ENCODE results near the gene GPALPP1.
"Not testable (repeated sequence)": the region's sequence is repeated elsewhere in the genome, so short reads cannot be mapped to it uniquely, and the experiment has no call there.

GPALPP1 gene

GRCh38 chr13:45063889-45064288, 74.6 kb downstream of the GPALPP1 start:
- not testable (repeated sequence) for DNase-seq

- no peak for DNase-seq
Observed at GRCh38 chr13:45064889-45065288, 75.6 kb downstream of the GPALPP1 start.

DNA sequence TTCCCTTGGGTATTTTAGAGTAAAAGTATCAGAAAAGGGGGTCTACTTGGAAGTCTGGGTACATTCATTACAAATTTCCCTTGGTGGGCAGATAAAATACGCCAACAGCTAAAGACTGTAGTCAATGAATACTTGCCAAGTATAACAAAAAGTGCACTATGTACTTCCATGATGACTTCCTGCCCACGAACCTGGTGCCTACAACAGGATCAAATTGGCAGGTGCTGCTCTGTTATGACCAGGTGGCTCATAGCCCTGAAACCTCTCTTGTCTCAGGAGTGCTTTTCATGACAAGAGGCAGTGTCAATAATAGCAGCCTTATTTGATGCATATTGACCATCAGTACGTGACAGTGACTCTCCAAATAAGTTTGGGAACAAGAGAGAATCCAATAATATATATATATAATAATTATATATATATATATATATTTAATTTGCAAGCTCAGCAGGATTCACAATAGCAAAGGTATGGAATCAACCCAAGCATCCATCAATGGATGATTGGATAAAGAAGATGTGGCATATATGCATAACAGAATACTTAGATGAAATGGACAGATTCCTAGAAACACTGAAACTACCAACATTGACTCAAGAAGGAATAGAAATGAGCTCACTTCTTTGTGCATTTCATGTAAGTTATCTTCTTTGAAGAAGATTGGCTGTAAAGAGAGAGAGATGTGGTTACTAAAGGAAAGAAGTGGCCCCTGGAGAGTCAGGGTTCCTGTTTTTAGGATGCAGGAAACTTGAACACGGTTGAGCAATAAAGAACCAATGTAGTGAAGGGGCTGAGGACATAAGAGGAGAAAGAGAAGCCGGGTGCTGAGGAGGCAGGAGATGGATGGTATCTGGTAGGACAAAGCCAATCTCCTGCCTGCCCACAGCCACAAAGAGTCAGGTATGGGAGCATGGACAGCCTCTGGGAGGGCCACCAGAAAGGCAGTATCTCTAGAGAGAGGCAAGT, 79.0 kb downstream of the GPALPP1 start:
- peak; percentile 22 for DNase-seq

DNA sequence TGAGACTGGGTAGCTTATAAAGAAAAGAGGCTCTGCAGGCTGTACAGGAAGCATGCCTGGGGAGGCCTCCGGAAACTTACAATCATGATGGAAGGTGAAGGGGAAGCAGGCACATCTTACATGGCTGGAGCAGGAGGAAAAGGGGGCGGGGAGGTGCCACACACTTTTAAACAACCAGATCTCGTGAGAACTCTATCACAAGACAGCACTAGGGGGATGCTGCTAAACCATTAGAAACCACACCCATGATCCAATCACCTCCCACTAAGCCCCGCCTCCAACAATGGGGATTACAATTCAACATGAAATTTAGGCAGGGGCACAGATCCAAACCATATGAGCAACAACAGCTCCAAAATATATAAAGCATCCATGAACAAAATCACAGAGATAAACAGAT, 84.5 kb downstream of the GPALPP1 start:
- no peak for DNase-seq

GRCh38 chr13:45074721-45075120, 85.4 kb downstream of the GPALPP1 start:
- DNase-seq = no peak

GRCh38 chr13:45078003-45078402, 88.7 kb downstream of the GPALPP1 start:
- no peak for DNase-seq
